ENCODE measurements around the gene SLAMF7.
"Not testable (repeated sequence)": the region's sequence is repeated elsewhere in the genome, so short reads cannot be mapped to it uniquely, and the experiment has no call there.

SLAMF7 gene

DNA sequence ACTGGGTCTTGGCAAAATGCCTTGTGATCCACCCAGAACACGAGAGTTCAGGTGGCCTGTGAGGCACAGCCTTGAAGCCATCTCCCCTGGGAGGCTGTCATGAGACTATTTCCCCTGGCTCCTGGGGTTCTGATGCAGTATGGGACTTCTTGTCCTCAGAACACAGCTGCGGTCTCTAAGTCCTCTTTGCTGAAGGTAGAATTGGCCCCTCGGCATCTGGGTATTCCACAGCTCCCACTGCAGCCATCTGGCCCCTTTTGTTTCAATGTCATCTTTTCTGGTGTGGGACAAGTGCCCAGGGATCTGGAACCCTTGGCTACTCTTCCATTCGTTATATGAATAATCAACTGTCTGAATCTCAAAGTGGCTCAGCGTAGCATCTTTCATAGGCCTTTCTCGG lies 39.9 kb downstream of the SLAMF7 start:
- no peak for DNase-seq

DNA sequence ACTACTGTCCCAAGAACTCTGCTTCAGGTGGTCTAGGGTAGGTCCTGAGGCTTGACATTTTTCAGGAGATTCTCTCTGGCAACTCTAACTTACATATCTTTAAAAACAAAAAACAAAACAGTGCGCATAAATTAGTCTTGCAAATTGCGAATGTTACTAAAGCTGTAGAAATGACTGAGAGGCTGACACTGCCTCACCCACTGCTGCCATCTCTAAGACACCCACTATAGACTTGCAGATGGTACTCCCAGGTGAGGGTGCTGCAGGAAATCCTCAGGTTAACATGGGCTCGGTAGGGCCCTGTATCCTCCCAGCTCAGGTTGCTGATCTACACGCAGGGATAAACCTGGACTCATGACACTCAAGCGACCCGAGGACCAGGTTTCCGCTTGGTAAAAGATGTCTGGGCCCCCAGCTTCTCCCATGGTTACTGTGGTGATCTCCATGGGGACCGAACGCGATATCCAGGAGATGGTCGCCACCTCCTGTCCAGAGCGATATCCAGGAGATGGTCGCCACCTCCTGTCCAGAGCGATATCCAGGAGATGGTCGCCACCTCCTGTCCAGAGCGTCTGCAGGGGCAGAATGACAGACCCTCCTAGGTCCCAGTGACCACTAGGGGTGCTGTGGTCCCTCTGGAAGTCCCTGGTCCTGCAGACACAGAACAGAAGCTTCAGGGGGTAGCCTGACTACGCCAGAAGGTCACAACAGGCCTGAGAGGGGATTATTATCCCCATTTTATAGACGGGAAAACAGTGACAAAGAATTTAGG lies 40.8 kb downstream of the SLAMF7 start:
- peak in 1 of 2 experiments; percentile 68 for DNase-seq

DNA sequence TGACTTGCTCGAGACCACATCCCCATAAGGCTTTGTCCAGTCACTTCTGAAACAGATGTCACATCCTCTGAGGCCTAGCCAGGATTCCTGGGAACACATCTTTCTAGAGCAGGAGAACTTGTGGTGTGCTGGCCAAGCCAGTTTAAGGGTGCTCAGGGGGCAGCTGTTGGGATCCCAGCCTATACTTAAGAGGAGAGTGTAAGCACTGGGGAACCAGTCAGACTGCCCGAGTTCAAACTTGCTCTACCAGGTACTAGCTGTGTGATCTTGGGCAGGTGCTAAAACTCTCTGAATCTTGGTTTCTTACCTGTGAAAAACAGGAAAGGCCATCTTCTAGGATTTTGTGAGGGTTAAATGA lies 41.3 kb downstream of the SLAMF7 start:
- no peak for DNase-seq

DNA sequence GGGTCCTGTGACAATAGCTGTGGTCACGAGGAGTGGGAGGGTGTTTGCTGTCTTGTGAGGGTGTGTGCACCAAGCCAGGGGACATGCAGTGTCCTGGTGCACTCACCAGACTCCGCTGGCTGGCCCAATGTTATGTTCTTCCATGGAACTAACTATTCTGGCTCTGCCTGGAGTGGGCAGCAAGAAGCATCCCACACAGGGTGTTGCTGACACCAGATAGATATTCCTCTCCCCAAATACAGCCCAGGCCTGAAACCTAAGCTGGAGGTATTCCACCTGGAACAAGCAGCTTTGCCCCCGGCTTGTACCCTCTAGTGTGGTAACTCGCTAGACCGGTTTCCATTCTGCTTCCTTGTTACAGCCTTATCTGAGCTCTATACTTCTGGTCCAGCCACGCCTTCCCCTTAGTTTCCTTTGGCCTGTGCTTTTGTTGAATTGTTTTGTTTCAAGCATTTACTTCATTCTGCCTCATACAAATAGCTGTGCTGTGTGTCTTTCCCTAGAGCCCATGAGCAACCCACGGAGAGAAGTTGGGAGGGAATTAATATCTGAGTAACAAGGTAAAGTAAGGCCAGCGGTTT lies 42.2 kb downstream of the SLAMF7 start:
- DNase-seq: no peak

DNA sequence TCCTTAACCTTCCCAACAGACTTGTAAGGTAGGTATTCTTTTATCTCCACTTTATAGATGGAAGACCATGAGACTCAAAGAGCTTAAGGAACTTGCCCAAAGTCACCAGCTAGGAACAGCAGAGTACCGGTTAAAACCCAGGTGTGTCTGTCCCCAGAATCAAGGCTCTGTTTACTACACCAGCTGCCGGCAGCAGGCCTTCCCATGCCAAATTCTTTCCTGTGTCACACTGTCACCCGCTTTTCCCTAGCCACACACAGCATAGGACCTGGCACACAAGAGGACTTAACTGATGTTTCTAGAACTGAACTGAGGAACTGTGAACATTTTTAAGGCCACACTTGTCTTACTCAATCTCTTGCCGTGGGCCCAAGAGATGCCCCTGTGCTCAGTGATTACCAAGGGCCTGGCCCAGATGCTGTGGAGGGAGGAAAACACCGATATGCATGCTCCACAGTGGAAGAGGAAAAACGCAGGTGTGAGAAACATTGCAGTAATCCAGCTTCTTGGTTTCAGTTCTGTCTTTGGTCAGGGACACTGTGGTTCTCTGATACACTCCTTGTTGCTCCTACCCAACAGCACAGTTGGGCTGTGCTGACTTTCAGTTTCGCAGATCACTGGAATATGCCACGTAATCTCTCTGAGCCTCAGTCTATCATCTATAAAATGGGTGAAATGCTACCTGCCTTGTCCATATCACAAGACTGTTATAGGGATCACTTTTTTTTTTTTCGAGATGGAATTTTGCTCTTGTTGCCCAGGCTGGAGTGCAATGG lies 43.1 kb downstream of the SLAMF7 start:
- no peak for DNase-seq

DNA sequence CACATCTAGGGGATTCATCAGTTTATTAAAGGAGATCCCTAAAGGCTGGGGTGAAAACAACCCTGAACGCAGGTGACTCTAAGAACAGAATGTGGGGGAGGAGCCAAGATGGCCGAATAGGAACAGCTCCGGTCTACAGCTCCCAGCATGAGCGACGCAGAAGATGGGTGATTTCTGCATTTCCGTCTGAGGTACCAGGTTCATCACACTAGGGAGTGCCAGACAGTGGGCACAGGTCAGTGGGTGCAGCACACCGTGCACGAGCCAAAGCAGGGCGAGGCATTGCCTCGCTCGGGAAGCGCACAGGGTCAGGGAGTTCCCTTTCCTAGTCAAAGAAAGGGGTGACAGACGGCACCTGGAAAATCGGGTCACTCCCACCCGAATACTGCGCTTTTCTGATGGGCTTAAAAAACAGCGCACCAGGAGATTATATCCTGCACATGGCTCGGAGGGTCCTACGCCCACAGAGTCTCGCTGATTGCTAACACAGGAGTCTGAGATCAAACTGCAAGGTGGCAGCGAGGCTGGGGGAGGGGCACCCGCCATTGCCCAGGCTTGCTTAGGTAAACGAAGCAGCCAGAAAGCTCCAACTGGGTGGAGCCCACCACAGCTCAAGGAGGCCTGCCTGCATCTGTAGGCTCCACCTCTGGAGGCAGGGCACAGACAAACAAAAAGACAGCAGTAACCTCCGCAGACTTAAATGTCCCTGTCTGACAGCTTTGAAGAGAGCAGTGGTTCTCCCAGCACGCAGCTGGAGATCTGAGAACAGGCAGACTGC lies 44.1 kb downstream of the SLAMF7 start:
- DNase-seq: not testable (repeated sequence)

DNA sequence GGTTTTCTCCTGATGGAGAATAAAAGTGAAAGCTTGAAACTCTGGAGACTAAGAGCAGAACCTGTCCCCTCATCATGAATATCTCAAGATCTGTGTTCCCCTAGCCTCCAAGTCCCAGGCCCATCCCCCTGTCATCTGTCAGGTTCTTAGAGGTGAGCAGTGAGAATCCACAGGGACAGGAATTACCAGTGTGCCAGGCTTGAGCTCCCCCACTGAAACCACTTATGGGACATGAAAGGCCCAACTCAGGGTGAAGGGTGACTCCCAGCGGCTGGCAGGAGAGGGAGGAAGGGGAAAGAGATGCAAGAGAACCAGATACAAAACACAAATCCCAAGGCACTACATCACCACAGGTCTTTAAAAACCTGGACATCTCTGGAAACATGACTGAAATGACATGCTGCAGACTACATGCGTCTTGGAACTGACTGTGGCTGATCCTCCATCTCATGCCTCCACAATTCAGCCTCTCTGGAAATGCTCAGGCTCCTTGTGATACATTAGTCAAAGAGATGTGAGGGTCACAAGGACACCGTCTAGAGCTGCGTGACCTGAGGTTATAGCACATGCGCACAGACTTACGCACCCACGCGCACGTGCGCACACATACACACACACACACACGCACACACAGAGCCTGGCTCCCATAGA lies 50.1 kb downstream of the SLAMF7 start:
- DNase-seq: no peak

DNA sequence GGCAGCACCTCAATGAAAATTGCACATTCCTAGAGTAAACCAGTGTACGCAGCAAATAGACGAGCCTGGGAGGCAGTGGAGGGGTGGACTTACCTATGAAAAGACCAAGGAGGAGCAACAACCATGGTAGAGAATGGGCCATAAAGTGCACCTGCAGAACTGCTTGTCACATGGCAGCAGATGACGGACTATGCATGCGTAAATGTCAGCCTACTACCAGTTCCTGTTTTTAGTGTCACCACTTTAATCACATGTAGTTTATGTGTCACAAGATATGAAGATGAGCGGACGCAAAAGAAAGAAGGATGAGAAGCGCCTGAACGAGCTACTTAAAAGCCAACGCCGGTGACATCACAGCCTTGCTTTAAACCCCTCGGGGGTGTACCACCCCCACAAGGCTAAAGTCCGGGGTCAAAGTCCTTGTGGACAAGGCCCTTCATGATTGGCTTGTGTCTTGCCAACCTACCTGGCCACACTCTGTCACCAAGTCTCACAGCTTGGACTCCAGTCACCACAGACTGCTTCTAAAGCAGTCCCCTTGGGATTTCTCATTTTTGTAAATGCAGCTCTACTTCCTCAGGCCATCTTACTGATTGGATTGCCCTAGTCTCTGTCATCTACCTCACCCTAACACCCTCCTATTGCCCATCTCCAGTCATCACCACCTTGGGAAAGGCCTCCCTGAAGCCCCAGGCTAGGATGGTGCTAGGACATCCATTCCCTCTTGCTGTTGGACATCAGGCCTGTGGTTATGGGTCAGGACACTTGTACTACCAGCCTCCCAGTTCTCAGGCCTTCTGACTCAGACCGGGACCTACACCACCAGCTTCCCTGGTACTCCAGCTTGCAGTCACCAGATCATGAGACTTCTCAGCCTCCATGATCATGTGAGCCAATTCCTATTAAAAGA lies 50.9 kb downstream of the SLAMF7 start:
- DNase-seq: no peak

DNA sequence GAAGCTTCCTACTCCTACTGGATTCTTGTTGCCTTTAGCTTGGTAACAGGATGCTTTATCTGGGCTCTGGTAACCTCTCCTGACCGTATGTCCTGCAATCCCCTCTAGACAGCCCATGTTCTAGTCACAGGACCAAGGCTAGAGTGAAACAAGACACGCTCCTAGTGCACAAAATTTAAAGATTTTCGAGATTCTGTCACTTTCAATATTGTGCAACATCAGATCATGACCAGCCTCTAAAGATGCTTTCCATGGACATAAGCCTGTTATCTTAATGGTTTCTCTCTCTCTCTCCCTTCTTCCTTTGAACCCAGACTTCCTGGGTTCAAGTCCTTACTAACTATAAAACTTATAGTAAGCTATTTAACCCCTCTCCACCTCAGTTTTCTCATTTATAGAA lies 55.3 kb downstream of the SLAMF7 start:
- no peak for DNase-seq

DNA sequence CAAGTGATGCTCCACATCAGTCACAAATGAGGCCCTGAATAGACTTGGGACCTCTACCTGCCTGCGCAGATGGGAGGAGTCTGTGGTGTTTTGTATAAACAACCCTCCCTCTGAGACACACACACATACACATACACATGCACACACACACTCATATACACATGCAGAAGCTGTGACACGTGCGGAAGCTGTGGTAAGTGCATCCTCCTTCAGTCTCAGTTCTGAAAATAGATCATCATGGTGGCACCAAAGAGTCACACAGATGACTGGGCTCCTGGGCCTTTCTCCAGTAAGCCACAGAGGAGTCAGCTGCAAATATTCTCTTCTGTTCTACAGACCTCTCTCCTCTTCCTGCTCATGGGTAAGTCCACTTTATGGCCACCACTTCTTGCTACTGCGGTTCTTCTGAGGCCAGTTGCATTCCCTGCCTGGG lies 56.9 kb downstream of the SLAMF7 start, which contains the start of gene LY9:
Gene LY9, plus strand, starts transcription at position 224 of the 433 bp plus-strand sequence. Its CDS starts 14 bp downstream, at position 238.
- DNase-seq: peak; percentile 76 to 79

DNA sequence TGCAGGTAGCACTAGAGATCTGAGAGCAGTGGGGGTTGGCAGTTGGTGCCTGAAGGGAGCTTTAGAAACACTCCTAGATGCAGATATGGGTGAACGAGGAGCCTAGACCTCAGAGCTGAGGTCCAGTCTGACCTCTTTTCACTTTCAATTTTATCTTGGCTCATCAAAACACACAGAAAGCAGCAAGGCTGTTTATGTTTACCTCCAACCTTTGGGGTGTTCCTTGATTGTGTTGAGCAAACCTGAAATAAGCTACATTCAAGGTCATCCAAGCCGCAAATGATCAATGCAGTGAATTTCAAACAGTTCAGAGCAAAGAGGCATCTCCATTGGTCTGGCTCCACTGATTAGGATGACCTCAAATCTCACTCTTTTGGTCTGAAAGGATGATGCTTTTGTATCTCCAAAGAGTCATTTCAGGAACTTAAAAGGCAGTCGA lies 58.2 kb downstream of the SLAMF7 start:
- DNase-seq: no peak

DNA sequence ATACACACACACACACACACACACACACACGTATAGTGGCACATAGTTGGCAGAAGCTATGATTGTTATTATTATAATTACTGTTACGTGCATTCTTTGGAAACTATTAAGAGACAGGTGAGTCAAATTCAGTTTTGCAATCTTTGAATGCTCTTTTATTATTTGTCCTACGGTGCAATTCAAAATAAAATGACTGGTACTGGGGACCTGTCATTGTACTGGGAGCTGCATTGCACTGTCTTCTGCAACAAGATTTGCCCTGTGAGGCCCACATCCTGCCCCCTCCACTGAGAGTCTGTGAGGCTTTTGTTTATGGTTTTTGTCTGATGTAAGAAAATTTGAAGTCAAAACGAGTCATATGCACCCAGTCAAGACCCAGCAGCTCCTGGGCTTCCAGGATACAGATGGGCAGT lies 58.8 kb downstream of the SLAMF7 start:
- DNase-seq: peak; percentile 59 to 68

DNA sequence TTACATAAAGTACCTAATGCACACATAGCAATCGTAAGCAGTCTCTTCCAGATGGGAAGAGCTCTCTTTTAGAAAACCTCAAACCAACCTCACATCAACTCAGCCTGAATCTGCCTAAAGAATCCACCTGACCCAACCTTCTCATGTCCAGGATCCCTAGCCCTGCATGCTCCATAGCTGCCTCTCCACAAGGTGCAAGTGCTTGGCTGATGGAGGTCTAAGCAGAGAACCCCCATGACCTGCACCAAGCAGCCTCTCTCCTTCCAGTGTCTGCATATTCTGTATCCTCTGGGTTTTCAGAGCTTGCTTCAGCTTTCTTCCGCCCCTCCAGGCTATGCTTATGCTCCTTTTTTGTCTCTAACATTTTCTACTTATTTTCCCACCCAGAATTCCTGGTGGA lies 59.4 kb downstream of the SLAMF7 start:
- peak in 1 of 2 experiments; percentile 23 for DNase-seq

DNA sequence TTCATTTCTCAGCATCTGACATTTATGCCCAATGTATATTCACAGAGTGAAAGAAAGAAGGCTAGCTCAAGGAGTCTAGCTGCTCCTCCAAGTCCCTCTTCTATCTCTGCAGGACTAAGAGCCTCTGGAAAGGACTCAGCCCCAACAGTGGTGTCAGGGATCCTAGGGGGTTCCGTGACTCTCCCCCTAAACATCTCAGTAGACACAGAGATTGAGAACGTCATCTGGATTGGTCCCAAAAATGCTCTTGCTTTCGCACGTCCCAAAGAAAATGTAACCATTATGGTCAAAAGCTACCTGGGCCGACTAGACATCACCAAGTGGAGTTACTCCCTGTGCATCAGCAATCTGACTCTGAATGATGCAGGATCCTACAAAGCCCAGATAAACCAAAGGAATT lies 60.6 kb downstream of the SLAMF7 start:
- DNase-seq: no peak

DNA sequence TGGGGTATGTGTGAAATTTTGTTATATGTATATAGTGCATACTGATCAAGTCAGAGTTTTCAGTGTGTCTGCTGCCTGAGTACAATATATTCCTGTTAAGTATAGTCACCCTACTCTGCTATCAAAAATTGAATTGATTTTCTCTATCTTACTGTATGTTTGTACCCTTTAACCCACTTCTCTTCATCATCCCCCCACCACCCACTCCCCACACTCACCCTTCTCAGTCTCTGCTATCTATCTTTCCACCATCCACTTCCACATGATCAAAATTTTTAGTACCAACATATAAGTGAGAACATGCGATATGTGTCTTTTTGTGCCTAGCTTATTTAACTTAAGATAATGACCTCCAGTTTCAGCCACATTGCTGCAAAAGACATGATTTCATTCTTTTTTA lies 61.1 kb downstream of the SLAMF7 start:
- DNase-seq: peak in 1 of 2 experiments; percentile 14

DNA sequence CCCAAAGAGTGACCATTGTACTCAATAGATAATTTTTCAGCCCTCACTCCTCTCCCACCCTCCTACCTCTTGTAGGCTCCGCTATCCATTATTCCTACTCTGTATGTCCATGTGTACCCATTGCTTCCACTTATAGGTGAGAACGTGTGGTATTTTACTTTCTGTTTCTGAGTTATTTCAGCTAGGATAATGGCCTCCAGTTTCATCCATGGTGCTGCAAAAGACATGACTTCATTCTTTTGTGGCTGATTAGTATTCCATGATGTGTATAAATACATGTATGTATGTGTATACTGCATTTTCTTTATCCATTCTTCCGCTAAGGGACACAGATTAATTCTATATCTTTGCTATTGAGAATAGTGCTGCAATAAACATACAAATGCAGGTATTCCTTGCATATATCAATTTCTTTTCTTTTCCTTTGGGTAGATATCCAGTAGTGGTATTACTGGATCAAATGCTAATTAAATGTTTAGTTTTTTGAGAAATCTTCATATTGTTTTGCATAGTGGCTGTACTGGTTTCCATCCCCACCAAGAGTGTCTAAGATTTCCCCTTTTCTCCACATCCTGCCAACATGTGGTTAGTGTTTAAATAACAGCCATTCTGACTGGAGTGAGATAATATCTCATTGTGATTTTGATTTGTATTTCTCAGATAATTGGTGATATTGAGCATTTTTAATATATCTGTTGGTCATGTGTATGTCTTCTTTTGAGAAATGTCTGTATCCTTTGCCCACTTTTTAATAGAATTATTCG lies 61.8 kb downstream of the SLAMF7 start:
- peak in 1 of 2 experiments; percentile 24 for DNase-seq

DNA sequence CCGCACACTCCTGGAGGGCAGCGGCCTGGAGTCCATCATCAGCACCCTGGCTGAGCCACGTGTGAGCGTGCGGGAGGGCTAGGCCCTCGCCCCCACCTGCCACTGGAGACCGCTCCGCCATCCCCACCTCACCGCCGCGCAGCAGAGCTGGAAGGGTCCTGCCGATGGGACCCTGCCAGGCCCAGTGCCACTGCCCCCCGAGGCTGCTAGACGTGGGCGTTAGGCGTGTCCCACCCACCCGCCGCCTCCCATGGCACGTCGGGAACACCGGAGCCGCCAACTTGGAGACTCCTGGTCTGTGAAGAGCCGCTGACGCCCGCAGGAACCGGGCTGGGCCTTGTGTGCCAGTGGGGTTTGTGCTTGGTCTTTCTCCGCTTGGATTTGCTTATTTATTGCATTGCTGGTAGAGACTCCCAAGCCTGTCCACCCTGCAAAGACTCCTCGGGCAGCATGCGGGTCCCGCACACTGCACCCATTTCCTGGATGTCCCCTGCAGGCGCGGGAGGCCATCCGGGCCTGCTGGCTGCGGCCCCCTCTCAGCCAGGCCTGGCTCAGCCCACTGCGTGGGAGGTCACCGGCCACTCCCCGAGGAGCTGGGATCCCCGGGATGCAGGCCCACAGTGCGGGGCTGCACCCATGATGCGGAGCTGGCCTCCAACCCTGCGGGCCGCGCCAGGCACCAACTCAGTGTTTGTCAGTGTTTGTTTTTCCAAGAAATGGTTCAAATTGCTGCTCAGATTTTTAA lies 63.0 kb downstream of the SLAMF7 start:
- DNase-seq: no peak

Data from activated T-cell treated with anti-CD3 and anti-CD28 coated beads, Interleukin-2, amount 50 U/mL, for 48 hours (primary cell).